ENCODE measurements around the gene ATN1.

DNA sequence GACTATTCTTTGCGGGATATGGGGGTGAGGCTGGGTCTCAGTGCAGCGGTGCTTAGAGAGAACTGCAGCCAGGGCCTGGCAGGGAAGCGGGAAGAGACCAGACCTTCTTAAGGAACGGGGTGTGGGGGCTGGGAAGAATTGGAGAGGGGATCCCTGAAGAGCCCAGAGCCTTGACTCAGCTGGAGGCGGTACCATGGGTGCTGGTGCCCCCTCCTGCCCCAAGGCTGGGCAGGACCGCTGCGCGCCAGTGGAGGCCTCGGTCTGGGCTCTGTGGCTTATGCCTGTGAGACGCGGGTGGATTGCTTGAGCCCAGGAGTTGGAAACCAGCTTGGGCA, 14.5 kb downstream of the ATN1 start:
- TF ChIP-seq, protein P1, sequence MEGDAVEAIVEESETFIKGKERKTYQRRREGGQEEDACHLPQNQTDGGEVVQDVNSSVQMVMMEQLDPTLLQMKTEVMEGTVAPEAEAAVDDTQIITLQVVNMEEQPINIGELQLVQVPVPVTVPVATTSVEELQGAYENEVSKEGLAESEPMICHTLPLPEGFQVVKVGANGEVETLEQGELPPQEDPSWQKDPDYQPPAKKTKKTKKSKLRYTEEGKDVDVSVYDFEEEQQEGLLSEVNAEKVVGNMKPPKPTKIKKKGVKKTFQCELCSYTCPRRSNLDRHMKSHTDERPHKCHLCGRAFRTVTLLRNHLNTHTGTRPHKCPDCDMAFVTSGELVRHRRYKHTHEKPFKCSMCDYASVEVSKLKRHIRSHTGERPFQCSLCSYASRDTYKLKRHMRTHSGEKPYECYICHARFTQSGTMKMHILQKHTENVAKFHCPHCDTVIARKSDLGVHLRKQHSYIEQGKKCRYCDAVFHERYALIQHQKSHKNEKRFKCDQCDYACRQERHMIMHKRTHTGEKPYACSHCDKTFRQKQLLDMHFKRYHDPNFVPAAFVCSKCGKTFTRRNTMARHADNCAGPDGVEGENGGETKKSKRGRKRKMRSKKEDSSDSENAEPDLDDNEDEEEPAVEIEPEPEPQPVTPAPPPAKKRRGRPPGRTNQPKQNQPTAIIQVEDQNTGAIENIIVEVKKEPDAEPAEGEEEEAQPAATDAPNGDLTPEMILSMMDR (IDR thresholded peaks at IDR 0.05), result no peak
- TF ChIP-seq EZH2phosphoT487 (IDR thresholded peaks at IDR 0.05) (no peak), EZH2 (IDR thresholded peaks at IDR 0.05) (no peak)

All from neural progenitor cell (in vitro differentiated cells).